Measurements from ENCODE around the gene LGALS3BP. TPM values are rescaled to one million over a fixed set of nuclear protein-coding genes. Genes with fewer than 3 reads are reported as not detected.

The LGALS3BP gene
- total RNA-seq, 1 experiment from 2014 or later, result 742 TPM

- no peak for DNase-seq (ENCODE audit: low spot score)
These were observed 1.5 kb upstream of the LGALS3BP start for GRCh38 chr17:78981010-78981888.

DNA sequence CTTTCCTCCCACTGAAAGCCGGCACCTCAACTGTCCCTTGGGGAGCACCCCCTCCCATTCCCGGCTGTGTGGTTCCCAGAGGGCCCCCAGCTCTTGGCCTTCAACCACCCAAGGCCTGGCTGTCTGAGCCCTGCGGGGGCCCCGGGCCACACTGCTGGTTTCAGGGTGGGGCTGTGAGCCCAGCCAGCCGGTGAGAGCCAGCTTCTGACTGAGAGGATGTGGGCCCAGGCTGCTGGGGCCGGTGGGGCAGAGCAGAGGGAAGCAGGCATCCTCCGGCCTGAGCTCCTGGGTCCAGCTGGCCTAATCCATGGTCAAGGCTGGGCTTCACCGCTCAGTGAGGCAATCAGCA is 875 bp upstream of the LGALS3BP start:
- DNase-seq (ENCODE audit: low spot score), result no peak

DNA sequence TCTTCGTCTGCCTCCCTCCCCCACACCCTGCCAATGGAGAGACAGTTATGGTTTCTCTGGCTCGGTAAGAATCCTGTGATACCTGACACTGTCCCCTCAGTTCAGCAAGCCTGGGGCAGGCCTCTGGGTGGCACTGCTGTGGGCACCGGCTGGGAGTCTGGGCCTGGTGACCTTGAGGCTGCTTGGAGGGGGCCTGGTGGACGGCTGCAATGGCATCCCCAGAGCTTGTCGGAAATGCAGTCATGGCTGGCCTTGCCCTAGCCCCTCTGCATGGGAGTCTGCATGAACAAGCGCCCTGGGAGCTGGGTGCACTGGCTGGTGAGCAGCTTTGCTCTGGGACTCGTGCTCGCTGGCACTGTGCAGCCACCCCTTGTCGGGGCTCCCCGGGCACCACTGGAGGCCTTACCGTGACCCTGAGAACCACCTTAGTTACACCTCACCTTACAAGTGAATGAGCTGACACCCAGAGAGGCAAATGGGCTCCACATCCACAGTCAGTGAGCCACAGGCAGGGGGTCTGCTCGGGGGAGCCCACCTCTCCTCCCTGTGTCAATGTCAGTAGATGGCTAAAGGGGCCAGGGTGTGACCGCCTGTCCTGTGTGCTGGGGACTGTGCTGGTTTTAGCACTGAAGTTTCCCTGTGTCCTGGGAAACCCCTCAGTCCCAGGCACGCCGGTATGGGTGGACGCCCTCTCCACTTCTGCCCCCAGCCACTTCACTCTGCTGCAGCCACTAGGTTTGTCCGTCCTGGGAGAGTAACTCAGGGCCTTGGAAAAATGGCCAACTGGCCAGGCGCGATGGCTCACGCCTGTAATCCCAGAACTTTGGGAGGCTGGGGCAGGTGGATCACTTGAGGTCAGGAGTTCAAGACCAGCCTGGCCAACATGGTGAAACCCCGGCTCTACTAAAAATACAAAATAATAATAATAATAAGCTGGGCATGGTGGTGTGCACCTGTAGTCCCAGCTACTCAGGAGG is 1.4 kb downstream of the LGALS3BP start:
- no peak for DNase-seq (ENCODE audit: low spot score)

GRCh38 chr17:78977681-78977943 is 2.1 kb downstream of the LGALS3BP start:
- DNase-seq (ENCODE audit: low spot score), result no peak

DNA sequence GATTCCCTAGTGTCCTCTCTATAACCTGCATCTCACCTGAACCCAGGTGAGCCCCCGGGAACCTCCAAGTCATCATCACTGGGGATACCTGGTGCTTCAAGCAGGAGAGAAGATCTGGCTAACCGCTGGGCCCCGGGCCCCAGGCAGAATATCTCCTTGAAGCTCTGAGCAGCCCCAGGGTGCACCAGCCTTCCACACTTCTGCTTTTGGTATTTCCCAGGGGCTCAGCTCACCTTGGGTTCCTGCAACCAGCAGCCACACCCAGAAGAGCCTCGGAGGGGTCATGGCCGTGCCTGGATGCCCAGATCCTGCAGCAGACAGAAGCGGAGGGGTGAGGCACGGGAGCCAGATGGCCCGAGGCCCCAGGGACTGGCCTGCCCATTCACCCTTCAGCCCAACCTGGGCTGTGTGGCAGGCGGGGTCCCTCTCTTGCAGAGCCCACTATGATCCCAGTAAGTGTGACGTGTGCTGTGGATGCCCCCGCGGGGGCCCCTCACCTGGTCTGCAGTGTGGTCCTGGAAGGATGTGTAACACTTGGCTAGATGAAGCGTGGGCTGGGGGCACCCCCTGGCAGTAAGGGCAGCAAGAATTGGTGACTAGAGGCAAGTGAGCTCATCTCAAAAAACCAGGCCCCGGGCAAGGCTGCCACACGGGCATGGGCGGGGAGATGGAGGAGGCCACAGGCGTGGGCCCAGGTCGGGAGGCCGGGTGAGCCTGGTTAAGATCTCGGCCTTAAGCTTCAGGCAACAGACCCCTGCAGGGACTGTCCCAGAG is 2.6 kb downstream of the LGALS3BP start:
- DNase-seq (ENCODE audit: low spot score), result no peak

DNA sequence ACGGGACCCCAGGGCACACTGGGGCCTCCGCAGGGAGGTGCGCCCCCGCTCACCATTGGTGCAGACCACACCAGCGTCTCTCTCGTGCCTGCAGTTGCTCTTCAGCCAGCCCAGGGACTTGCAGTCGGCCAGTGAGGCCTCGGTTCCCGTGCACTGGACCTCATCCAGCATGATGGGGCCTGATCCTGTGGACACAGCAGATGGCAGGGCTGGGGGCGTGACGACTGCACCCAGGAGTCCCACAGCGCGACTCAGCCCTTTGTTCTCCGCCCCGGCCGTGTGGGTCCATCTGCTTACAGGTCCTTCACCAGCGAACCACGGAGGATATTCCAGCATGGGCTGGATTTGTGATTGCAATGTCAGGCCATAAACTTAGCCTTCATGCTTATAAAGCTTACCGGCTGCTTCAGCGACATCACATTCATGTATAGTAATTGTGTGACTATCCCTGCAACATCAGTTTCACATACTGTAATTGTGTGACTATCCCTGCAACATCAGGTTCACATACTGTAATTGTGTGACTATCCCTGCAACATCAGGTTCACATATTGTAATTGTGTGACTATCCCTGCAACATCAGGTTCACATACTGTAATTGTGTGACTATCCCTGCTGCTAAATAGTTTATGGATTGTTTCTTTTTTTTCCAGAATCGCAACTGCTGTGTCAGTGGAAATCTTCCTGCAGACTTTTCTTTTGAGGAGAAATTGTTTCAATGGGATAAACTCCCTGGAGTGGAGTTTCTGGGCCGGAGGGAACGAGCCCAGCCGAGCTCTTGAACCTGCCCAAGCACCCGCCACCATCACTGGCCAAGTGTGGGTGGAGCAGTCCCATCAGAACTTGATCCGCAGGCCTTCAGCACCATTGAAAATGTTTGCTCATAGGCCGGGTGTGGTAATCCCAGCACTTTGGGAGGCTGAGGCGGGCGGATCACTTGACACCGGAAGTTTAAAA is 4.8 kb downstream of the LGALS3BP start:
- DNase-seq (ENCODE audit: low spot score), result no peak

DNA sequence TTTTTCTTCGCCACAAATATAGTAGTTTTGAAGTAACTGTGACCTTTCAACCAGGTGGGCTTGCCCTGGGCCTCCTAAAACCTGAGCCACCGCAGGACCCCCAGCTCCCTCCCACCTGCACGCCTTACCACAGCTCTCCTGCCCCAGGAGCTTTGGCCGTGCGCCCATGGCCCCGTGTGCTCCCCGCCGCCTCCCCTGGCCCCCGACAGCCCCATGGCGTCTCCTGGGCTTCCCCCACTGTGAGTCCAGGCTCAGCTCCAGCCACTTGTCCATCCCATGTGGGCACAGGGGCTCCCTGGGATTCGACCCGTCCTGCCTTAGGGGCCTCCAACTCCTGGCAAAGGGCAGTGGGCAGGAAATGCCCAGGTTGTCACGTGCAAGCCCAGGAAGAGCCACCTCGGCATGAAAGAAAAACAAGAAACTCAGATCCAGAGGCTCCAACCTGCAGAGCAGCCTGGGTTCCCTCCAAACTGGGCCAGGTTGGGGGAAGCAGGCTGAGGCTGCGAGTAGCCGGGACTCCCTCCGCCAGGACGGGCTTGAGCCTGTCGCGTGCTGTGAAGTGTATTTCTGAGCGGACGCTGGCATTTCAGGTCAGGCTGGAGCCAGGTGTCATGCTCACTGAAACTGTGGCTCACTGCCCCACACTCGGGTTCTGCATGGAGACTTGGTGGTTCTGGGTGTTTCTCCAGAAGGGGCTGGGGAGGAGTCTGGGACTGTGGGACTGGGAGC is 5.8 kb downstream of the LGALS3BP start:
- DNase-seq (ENCODE audit: low spot score), result no peak

DNA sequence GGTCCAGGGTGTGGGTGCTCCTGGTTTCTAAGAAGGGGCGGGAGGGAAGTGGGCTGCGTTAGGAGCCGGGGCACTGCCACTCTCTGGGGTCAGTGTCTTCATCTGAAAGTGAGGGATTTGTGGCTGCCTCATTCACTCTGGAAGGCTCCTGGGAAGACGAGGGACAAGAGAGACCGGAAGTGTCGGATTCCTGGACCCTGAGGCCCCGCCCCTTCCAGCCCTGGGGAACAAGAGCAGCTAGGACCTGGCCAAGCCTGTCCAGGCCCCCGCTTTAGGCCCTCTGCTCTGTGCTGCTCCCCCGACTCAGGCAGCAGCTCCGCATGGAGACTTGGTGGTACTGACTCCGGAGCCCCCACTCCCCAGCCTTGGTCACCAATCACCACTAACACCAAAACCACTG is 6.5 kb downstream of the LGALS3BP start:
- DNase-seq (ENCODE audit: low spot score), result no peak

GRCh38 chr17:78972507-78973105 is 7.1 kb downstream of the LGALS3BP start:
- DNase-seq (ENCODE audit: low spot score), result no peak

GRCh38 chr17:78971756-78972506 is 7.8 kb downstream of the LGALS3BP start:
- DNase-seq (ENCODE audit: low spot score), result no peak

DNA sequence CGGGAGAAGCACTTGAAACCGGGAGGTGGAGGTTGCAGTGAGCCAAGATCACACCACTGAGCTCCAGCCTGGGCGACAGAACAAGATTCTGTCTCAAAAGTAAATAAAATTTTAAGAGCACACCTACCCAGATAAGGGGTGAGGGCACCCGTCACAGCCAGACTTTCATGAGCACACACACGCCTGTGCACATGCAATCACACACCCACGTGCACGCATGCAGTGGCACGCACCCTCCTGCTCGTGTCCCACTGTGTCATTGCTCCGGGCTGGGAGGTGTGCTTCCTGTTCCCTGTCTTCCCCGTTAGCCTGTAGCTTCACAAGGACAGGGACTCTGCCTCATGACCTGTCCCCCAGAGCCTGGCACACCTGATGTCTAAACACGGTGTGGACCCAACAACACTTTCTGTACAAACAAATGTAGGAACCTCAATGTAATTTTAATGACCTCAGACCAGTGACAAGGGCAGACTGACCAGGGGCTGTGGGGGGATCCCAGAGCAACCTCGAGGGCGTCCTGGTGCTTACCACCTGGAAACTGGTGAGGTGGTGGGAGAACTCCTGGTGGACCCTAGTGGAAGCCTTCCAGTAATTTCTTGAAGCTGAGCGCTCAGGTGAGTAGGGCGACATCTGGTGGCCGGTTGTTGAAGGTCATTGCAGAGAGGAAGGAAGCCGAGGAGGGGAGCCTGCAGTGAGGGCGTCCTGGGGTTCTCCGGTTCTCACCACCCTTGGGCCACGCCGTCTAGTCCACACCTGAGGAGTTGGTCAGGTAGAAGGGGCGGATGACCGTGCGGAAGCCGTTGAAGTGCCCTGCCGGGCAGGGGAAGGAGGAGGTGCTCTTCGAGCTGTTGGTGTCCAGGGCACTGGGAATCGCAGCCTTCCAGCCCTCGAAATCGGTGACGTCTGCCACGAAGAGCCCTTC is 8.6 kb downstream of the LGALS3BP start:
- peak; percentile 75 for DNase-seq (ENCODE audit: low spot score)

DNA sequence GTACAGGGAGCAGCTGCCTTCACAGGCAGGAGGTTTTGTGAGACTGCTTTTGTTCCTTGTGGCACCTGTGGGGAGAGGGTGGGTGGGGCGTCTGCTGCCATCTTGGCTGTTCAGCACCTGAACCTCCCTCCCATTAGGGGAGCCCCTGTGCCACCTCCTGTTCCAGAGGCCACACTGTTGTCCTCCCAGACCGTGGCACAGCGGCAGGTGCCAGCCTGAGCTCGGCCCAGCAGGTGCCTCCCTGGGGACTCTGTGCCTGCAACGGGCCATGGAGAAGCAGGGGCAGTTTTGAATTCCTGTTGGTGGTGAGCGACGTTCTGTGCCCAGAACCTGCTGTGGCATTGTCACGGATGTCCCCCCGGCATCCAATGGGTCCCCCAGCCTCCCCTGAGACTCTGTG is 9.9 kb downstream of the LGALS3BP start:
- no peak for DNase-seq (ENCODE audit: low spot score)

- DNase-seq (ENCODE audit: low spot score), result no peak
These were observed 11.9 kb downstream of the LGALS3BP start for GRCh38 chr17:78967782-78968362.

GRCh38 chr17:78966910-78967600 is 12.7 kb downstream of the LGALS3BP start:
- no peak for DNase-seq (ENCODE audit: low spot score)

GRCh38 chr17:78966123-78966813 is 13.5 kb downstream of the LGALS3BP start:
- no peak for DNase-seq (ENCODE audit: low spot score)

DNA sequence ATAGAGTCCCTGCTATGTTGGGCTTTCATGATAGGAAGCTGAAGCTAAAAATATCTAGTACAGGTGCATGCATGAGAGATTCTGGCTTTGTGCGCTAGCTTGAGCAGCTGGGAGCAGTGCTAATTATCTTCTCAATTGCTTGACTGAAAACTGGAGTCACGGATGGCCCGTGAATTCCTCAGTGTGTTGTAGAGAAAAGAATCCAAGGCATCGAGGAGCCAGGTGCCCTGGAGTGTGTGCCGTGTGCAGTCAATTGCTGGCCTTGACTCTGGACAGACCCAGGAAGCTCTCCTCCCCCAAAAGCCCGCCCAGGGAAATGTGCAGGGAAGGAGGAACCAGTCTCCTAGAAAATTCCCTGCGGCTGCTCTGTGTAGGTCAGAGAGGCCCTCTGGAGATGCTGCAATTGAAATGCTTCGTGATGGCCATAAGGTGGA is 14.2 kb downstream of the LGALS3BP start:
- no peak for DNase-seq (ENCODE audit: low spot score)
